Measurements from ENCODE around the gene SAMD4A. TPM values are rescaled to one million over a fixed set of nuclear protein-coding genes. Genes with fewer than 3 reads are reported as not detected.

SAMD4A gene
- 1 to 10 TPM in 1 of 2 donors, under 1 TPM in 1; 0.26 to 1.0 TPM for total RNA-seq

- peaks cover 22 to 39% of the 10 kb centered on the region in 2 donors for H3K27me3 Mint-ChIP-seq
- peaks cover 7 to 15% of the 10 kb centered on the region in 2 donors for H3K4me1 Mint-ChIP-seq (ENCODE audit: low read depth in 2 of 2)
- ATAC-seq (peak; percentile 45 to 65), DNase-seq (ENCODE audit: low spot score) (no peak)
- H3K27ac Mint-ChIP-seq, result no peak within 1 kb of the TSS
- H3K36me3 Mint-ChIP-seq, result no peaks in the 10 kb centered on the region
- no peaks in the 10 kb centered on the region for H3K9me3 Mint-ChIP-seq
- peak within 1 kb of the TSS; percentile 86 for H3K4me3 Mint-ChIP-seq
These were observed at the start of gene SAMD4A for GRCh38 chr14:54566410-54567223. Gene SAMD4A (plus strand): TSS chr14:54567128. CDS start chr14:54567917, 789 bp downstream.

- Mint-ChIP-seq H3K36me3 (peaks cover 6% of the 10 kb centered on the region), H3K9me3 (no peaks in the 10 kb centered on the region), H3K4me3 (no peak overlapping the region), H3K4me1 (ENCODE audit: low read depth in 2 of 2) (peaks cover 0 to 2% of the 10 kb centered on the region in 2 donors), H3K27ac (no peak overlapping the region), H3K27me3 (no peaks in the 10 kb centered on the region)
- DNase-seq (ENCODE audit: low spot score), result no peak
- no peak for ATAC-seq
These were observed 42.5 kb upstream of the SAMD4A start for GRCh38 chr14:54524410-54524809.

GRCh38 chr14:54528973-54529372, 38.0 kb upstream of the SAMD4A start:
- H3K36me3 Mint-ChIP-seq, result peaks cover 2% of the 10 kb centered on the region
- H3K9me3 Mint-ChIP-seq, result no peaks in the 10 kb centered on the region
- no peaks in the 10 kb centered on the region for H3K27me3 Mint-ChIP-seq
- H3K4me1 Mint-ChIP-seq (ENCODE audit: low read depth in 2 of 2), result no peaks in the 10 kb centered on the region
- DNase-seq (ENCODE audit: low spot score) (no peak), ATAC-seq (no peak)
- no peak overlapping the region for H3K27ac Mint-ChIP-seq
- no peak overlapping the region for H3K4me3 Mint-ChIP-seq

GRCh38 chr14:54529811-54530210, 37.1 kb upstream of the SAMD4A start:
- Mint-ChIP-seq H3K9me3 (no peaks in the 10 kb centered on the region), H3K27me3 (no peaks in the 10 kb centered on the region), H3K36me3 (no peaks in the 10 kb centered on the region), H3K4me3 (no peak overlapping the region), H3K27ac (no peak overlapping the region), H3K4me1 (ENCODE audit: low read depth in 2 of 2) (no peaks in the 10 kb centered on the region)
- ATAC-seq, result no peak
- no peak for DNase-seq (ENCODE audit: low spot score)

GRCh38 chr14:54532111-54533012, 34.6 kb upstream of the SAMD4A start:
- Mint-ChIP-seq H3K4me1 (ENCODE audit: low read depth in 2 of 2) (no peaks in the 10 kb centered on the region), H3K27ac (no peak overlapping the region), H3K4me3 (no peak overlapping the region), H3K9me3 (no peaks in the 10 kb centered on the region), H3K36me3 (peaks cover 6% of the 10 kb centered on the region), H3K27me3 (no peaks in the 10 kb centered on the region)
- DNase-seq (ENCODE audit: low spot score), result no peak
- no peak for ATAC-seq

- no peak overlapping the region for H3K4me3 Mint-ChIP-seq
- DNase-seq (ENCODE audit: low spot score), result no peak
- H3K9me3 Mint-ChIP-seq, result no peaks in the 10 kb centered on the region
- ATAC-seq, result no peak
- no peaks in the 10 kb centered on the region for H3K27me3 Mint-ChIP-seq
- H3K4me1 Mint-ChIP-seq (ENCODE audit: low read depth in 2 of 2), result no peaks in the 10 kb centered on the region
- no peak overlapping the region for H3K27ac Mint-ChIP-seq
- peaks cover 6% of the 10 kb centered on the region for H3K36me3 Mint-ChIP-seq
These were observed 33.8 kb upstream of the SAMD4A start for GRCh38 chr14:54533100-54533499.

GRCh38 chr14:54535126-54535525, 31.8 kb upstream of the SAMD4A start:
- Mint-ChIP-seq H3K27ac (no peak overlapping the region), H3K4me1 (ENCODE audit: low read depth in 2 of 2) (no peaks in the 10 kb centered on the region), H3K36me3 (peaks cover 6% of the 10 kb centered on the region), H3K27me3 (no peaks in the 10 kb centered on the region), H3K4me3 (no peak overlapping the region), H3K9me3 (no peaks in the 10 kb centered on the region)
- DNase-seq (ENCODE audit: low spot score) (no peak), ATAC-seq (no peak)

GRCh38 chr14:54535646-54536045, 31.3 kb upstream of the SAMD4A start:
- no peak overlapping the region for H3K4me3 Mint-ChIP-seq
- H3K4me1 Mint-ChIP-seq (ENCODE audit: low read depth in 2 of 2), result no peaks in the 10 kb centered on the region
- H3K36me3 Mint-ChIP-seq, result peaks cover 6% of the 10 kb centered on the region
- DNase-seq (ENCODE audit: low spot score) (no peak), ATAC-seq (no peak)
- H3K9me3 Mint-ChIP-seq, result no peaks in the 10 kb centered on the region
- no peaks in the 10 kb centered on the region for H3K27me3 Mint-ChIP-seq
- peak overlapping the region in 1 of 2 donors; percentile 12 for H3K27ac Mint-ChIP-seq

- no peaks in the 10 kb centered on the region for H3K4me1 Mint-ChIP-seq (ENCODE audit: low read depth in 2 of 2)
- no peaks in the 10 kb centered on the region for H3K27me3 Mint-ChIP-seq
- no peak overlapping the region for H3K4me3 Mint-ChIP-seq
- H3K27ac Mint-ChIP-seq, result no peak overlapping the region
- peaks cover 6% of the 10 kb centered on the region for H3K36me3 Mint-ChIP-seq
- no peaks in the 10 kb centered on the region for H3K9me3 Mint-ChIP-seq
- ATAC-seq, result no peak
- no peak for DNase-seq (ENCODE audit: low spot score)
These were observed 29.3 kb upstream of the SAMD4A start for GRCh38 chr14:54537651-54538050.

- H3K36me3 Mint-ChIP-seq, result peaks cover 6% of the 10 kb centered on the region
- H3K4me1 Mint-ChIP-seq (ENCODE audit: low read depth in 2 of 2), result no peaks in the 10 kb centered on the region
- H3K9me3 Mint-ChIP-seq, result no peaks in the 10 kb centered on the region
- no peak overlapping the region for H3K27ac Mint-ChIP-seq
- ATAC-seq (no peak), DNase-seq (ENCODE audit: low spot score) (no peak)
- H3K4me3 Mint-ChIP-seq, result no peak overlapping the region
- no peaks in the 10 kb centered on the region for H3K27me3 Mint-ChIP-seq
These were observed 28.9 kb upstream of the SAMD4A start for GRCh38 chr14:54538055-54538454.

GRCh38 chr14:54547583-54547982, 19.3 kb upstream of the SAMD4A start:
- Mint-ChIP-seq H3K36me3 (no peaks in the 10 kb centered on the region), H3K27ac (no peak overlapping the region), H3K9me3 (no peaks in the 10 kb centered on the region), H3K27me3 (peaks cover 7 to 10% of the 10 kb centered on the region in 2 donors), H3K4me3 (no peak overlapping the region), H3K4me1 (ENCODE audit: low read depth in 2 of 2) (no peaks in the 10 kb centered on the region)
- ATAC-seq, result no peak
- no peak for DNase-seq (ENCODE audit: low spot score)

GRCh38 chr14:54548491-54548890, 18.4 kb upstream of the SAMD4A start:
- no peak for ATAC-seq
- Mint-ChIP-seq H3K27ac (no peak overlapping the region), H3K4me3 (no peak overlapping the region), H3K4me1 (ENCODE audit: low read depth in 2 of 2) (no peaks in the 10 kb centered on the region), H3K27me3 (peaks cover 7 to 10% of the 10 kb centered on the region in 2 donors), H3K36me3 (no peaks in the 10 kb centered on the region), H3K9me3 (no peaks in the 10 kb centered on the region)
- no peak for DNase-seq (ENCODE audit: low spot score)

GRCh38 chr14:54549862-54550261, 17.1 kb upstream of the SAMD4A start:
- DNase-seq (ENCODE audit: low spot score), result no peak
- H3K4me1 Mint-ChIP-seq (ENCODE audit: low read depth in 2 of 2), result no peaks in the 10 kb centered on the region
- peaks cover 10% of the 10 kb centered on the region in 2 donors for H3K27me3 Mint-ChIP-seq
- ATAC-seq, result no peak
- no peaks in the 10 kb centered on the region for H3K36me3 Mint-ChIP-seq
- H3K27ac Mint-ChIP-seq, result no peak overlapping the region
- no peak overlapping the region for H3K4me3 Mint-ChIP-seq
- H3K9me3 Mint-ChIP-seq, result no peaks in the 10 kb centered on the region

GRCh38 chr14:54550514-54550913, 16.4 kb upstream of the SAMD4A start:
- Mint-ChIP-seq H3K4me3 (no peak overlapping the region), H3K4me1 (ENCODE audit: low read depth in 2 of 2) (no peaks in the 10 kb centered on the region), H3K27ac (no peak overlapping the region), H3K27me3 (peaks cover 10 to 14% of the 10 kb centered on the region in 2 donors), H3K9me3 (no peaks in the 10 kb centered on the region), H3K36me3 (no peaks in the 10 kb centered on the region)
- no peak for DNase-seq (ENCODE audit: low spot score)
- ATAC-seq, result no peak
